CD4-positive, alpha-beta T cell treated with Interleukin-15 for 1 hour (primary cell): Measurements from ENCODE around the gene RTKN.
"Not testable (repeated sequence)": the region's sequence is repeated elsewhere in the genome, so short reads cannot be mapped to it uniquely, and the experiment has no call there.

Experiments used
- DNase-seq: peaks from one replicate; pipeline ENCODE4 v3.0.0-alpha.2; 2020

The RTKN gene, protein sequence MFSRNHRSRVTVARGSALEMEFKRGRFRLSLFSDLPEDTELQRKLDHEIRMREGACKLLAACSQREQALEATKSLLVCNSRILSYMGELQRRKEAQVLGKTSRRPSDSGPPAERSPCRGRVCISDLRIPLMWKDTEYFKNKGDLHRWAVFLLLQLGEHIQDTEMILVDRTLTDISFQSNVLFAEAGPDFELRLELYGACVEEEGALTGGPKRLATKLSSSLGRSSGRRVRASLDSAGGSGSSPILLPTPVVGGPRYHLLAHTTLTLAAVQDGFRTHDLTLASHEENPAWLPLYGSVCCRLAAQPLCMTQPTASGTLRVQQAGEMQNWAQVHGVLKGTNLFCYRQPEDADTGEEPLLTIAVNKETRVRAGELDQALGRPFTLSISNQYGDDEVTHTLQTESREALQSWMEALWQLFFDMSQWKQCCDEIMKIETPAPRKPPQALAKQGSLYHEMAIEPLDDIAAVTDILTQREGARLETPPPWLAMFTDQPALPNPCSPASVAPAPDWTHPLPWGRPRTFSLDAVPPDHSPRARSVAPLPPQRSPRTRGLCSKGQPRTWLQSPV

GRCh38 chr2:74441690-74442482, at the start of gene RTKN:
RTKN (minus strand) TSS chr2:74441937; CDS start chr2:74441816, 121 bp downstream.
- DNase-seq = peak; percentile 44

GRCh38 chr2:74489906-74490305, 48.2 kb upstream of the RTKN start:
- DNase-seq = no peak

DNA sequence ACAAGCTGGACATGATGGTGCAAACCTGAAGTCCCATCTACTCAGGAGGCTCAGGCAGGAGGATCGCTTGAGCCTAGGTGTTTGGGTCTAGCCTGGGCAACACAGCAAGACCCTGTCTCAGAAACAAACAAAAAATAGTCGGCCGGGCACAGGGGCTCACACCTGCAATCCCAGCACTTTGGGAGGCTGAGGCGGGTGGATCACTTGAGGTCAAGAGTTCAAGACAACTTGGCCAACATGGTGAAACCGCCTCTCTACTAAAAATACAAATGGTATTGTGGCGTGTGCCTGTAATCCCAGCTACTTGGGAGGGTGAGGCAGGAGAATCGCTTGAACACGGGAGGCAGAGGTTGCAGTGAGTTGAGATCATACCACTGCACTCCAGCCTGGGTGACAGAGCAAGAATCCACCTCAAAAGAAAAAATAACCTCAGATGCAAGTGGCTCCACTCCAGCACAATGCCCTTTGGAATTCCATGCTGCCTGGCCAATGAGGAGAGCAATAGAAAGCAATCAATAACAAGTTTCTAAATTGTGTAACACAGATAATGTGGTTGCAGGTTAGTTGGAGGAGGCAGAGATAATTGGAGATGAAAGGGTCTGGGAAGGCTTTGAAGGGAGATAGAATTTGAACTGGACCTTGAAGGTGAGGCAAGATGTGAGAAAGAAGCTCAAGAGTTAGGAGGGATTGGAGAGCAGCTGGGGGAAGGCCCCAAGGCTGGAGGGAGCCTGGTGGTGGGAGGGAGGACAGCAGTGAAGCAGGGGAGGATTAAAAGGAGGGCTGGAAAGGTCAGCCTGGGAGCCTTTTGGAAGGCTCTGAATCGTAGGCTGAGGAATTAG, 47.1 kb upstream of the RTKN start:
- DNase-seq = no peak

GRCh38 chr2:74486141-74486540, 44.4 kb upstream of the RTKN start:
- no peak for DNase-seq

DNA sequence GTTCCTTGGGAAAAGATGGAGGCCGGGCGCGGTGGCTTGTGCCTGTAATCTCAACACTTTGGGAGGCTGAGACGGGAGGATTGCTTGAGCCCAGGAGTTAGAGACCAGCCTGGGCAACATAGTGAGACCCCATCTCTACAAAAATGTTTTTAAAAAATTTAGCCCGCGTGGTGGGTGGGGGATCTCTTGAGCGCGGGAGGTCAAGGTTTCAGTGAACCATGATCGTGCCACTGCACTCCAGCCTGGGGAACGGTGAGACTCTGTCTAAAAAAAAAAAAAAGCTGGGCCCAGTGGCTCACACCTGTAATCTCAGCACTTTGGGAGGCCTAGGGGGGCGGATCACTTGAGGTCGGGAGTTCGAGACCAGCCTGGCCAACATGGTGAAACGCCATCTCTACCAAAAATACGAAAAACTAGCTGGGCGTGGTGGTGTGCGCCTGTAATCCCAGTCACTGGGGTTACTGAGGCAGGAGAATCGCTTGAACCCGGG, 42.0 kb upstream of the RTKN start:
- DNase-seq = not testable (repeated sequence)

DNA sequence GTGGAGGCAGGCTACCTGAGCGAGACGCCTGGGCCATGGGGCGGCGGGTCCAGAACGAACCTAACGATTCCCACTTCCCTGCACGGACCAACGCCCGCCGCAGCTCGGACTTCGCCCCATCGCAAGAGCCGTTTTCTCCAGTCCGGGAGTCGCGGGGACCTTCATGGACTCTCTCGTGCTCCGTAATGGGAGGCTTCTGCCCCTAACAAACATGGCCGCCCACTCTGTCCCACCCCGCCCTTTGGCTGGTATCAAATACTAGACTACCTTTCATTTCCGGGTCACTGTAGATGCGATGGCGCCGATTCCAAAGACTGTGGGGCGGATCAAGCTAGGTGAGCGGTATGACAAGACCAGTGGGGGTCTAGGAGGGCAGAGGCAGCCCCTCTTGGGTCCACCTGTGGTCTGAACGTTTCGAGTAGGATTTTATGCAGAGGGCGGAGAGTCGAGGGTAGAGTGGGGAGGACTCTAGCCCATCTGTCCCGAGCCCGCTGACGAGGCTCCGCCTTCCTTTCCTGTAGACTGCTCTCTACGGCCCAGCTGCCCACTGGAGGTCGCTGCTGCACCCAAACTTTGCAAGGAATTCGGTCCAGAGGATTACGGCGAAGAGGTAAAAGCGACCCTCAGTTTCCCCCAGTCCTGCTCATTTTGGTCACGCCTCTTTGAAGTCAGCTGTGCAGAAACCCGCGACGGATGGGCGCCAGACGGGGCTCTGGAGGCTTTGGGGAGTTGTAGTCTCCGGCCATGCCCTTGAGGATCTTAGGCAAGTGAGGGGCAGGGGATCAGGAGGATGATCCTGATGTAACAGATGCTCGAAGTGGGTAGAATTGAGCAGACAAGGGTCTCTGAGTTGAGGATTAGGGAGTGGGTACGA, 41.3 kb upstream of the RTKN start, which contains the start of the genes CCDC142 and TTC31:
CCDC142 (minus strand) TSS at position 198 of the 874 bp plus-strand sequence; CDS start at position 37, 161 bp downstream.
TTC31 (plus strand) TSS at position 281 of the 874 bp plus-strand sequence; CDS start at position 296, 15 bp downstream.
- DNase-seq = peak; percentile 94

- peak; percentile 56 for DNase-seq
These were observed 40.4 kb upstream of the RTKN start for GRCh38 chr2:74481961-74482800.

GRCh38 chr2:74481431-74481830, 39.7 kb upstream of the RTKN start:
- DNase-seq = no peak

DNA sequence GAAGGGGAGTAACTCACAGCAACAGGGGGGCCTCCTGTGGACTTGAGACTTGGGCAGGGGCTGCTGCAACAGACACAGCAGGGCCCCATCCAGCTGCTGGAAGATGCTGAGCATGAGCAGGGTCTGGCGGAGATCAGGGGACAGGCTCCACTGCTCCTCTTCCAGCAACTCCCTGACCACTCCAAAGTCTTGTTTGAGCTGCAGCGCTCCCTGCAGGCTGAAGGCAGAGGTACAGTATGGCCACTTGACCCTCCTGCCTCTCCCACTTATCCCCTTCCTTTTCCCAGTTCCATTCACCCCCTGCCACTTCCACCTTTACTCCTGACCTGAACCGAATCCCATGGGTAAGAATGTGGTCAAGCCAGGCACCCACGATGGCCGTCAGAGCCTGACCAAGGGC, 33.2 kb upstream of the RTKN start:
- no peak for DNase-seq

DNA sequence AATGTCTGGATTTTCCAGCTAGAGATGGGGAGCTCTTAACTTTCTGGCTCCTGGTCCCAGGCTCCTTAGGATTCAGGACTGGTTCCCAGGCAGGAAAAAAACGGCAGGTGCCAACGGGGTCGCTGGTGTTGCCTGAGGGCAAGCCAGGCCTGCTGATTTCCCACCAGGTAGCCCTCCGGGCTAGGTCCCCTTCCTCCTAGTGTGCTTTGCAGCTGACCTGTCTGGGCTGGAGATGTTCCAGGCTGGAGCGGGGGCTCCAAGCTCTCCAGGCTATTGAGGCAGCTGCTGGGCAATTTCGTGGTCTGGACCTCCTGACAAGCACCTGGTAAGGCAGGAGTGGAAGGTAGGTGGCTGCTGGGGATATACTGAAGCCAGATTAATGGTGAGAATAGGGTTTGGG, 32.7 kb upstream of the RTKN start:
- DNase-seq = no peak

DNA sequence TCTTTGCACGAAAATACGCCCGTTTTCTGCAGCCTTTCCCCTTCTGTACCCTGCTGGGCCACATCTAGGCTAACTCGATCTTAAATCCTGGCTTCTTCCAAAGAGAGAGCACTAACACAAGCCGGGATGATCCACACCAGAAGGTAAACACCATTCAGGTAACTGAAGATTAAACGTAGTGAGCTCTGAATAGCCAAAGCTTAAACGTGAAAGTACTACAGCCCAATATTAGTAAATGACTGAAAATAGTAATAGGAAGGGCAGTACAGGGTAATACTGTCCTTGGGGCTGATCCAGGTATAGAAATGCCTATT, 31.2 kb upstream of the RTKN start:
- DNase-seq = no peak

DNA sequence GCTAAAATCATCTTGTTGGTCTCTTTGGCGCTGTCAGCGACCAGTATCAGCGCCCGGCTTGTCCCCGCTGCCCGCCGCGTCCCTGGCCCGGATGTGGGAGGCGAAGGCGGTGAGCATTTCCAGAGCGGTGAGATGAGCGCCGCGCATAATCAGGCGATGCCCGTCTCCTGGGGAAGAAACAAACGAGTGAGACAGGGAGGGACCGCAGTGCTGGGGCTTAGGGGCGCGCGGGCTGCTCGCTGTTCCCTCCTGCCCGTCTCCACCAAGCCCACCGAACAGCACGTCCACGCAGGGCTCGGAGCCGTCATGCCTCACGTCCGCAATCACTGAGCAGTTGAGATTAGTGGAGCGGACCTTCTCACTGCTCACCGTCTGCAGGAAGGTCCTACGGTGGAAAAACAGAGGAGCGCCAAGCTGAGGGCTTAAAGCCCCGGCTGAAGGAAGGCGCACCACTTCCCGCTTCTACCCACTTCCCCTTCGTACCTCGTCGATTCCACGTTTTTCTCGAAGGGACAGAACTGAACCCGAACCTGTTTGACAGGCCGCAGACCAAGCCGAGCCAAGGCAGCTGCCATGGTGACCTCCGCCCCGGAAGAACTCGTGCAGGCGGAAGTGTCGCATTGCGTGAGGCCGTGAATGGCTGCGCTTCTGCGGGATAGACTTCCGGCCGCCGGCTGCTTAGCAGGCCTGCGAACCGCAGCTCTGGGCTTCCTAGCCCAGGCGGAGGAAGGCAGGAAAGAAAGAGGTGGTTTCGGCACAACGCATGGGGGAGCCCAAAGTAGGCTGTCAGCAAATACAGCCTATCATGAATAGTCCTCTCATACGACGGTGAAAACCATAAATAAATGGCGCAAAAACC, 30.6 kb upstream of the RTKN start, which contains the start of gene MRPL53:
MRPL53 (minus strand) TSS at position 595 of the 859 bp plus-strand sequence; CDS start at position 575, 20 bp downstream.
- peak; percentile 95 for DNase-seq

- no peak for DNase-seq
These were observed 29.8 kb upstream of the RTKN start for GRCh38 chr2:74471332-74472065.

DNA sequence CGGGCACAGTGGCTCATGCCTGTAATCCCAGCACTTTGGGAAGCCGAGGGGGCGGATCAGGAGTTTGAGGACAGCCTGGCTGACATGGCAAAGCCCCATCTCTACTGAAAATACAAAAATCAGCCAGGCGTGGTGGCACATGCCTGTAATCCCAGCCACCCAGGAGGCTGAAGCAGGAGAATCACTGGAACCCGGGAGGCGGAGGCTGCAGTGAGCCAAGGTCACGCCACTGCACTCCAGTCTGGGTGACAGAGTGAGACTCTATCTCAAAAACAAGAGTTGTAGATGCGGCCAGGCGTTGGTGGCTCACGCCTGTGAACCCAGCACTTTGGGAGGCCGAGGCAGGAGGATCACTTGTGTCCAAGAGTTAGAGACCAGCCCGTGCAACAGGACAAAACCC, 29.0 kb upstream of the RTKN start:
- DNase-seq = not testable (repeated sequence)

- no peak for DNase-seq
These were observed 22.7 kb upstream of the RTKN start for GRCh38 chr2:74464406-74464805.

GRCh38 chr2:74462786-74463105, 21.0 kb upstream of the RTKN start:
- no peak for DNase-seq

- no peak for DNase-seq
These were observed 20.5 kb upstream of the RTKN start for GRCh38 chr2:74462054-74462785.
